Upper lobe of right lung (tissue), 1 donor: ENCODE data around the gene FAM83D. TPM values are rescaled to one million over a fixed set of nuclear protein-coding genes. Genes with fewer than 3 reads are reported as not detected.

Experiments used
- ATAC-seq: fragments of 200-7000 bp; cut with Tn5 transposase; one replicate; pipeline ENCODE4 v1.9.1; 2020; ENCODE audit warnings: mild to moderate bottlenecking, moderate library complexity
- DNase-seq: peaks from one replicate; pipeline ENCODE4 v3.0.0-alpha.2; 2020
- H3K27ac ChIP-seq: fragments of 200-600 bp; one replicate; pipeline ENCODE4 v1.8.0; 2022
- H3K27me3 ChIP-seq: fragments of 200-600 bp; one replicate; pipeline ENCODE4 v1.8.0; 2022; ENCODE audit warnings: mild to moderate bottlenecking
- H3K36me3 ChIP-seq: fragments of 200-600 bp; one replicate; pipeline ENCODE4 v1.8.0; 2022
- H3K4me1 ChIP-seq: fragments of 200-600 bp; one replicate; pipeline ENCODE4 v1.8.0; 2022
- H3K4me3 ChIP-seq: fragments of 200-600 bp; one replicate; pipeline ENCODE4 v1.8.0; 2022; ENCODE audit warnings: mild to moderate bottlenecking
- H3K9me3 ChIP-seq: fragments of 200-600 bp; one replicate; pipeline ENCODE4 v1.8.0; 2022
- intact Hi-C: fragments of 100-400 bp; cut with DNase I; formaldehyde crosslinking; loops from one replicate; pipeline ENCODE4 v1.11.0; 2022
- total RNA-seq: library from RNA; stranded (reverse); fragmentation: NEBNext Ultra II Directional; extraction: Animal tissue kit (Norgen Biotek cat#: 25700); gene quantifications from one replicate; pipeline ENCODE4 v1.2.1, GENCODE V29; 2021
- TF ChIP-seq, protein P1 (sequence below): fragments of 200-600 bp; IDR thresholded peaks from one replicate; pipeline ENCODE4 v1.8.0; 2022; ENCODE audit warnings: antibody characterized with exemption
- donor health status: DM: no; HTN: yes; CAD: no; lungs with severe emphysema.

FAM83D gene
- total RNA-seq, 1 donor from 2014 or later, result 2.0 TPM

DNA sequence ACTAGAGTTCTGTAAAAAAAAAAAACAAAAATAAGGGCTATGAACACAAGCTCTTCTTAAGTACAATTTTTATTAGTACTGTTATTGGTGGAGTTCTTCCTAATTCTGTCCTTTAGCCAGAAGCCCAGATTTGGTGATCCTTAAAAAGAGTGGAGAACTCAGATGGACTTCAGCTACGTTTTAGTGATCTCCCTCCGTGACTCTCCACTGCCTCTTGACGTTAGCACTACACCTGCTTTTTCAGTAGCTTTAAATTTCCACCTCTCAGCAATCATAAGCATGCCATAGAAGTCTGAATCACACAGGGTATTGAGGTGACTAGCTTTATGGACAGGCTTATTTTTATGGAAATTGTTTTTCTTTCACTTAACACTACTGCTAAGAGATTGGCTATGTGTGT lies 53.6 kb downstream of the FAM83D start:
- no peak overlapping the region for H3K27ac ChIP-seq
- no peak for ATAC-seq
- intact Hi-C loops, result no loop called here

GRCh38 chr20:38982291-38982690 lies 56.1 kb downstream of the FAM83D start:
- TF ChIP-seq, protein P1, sequence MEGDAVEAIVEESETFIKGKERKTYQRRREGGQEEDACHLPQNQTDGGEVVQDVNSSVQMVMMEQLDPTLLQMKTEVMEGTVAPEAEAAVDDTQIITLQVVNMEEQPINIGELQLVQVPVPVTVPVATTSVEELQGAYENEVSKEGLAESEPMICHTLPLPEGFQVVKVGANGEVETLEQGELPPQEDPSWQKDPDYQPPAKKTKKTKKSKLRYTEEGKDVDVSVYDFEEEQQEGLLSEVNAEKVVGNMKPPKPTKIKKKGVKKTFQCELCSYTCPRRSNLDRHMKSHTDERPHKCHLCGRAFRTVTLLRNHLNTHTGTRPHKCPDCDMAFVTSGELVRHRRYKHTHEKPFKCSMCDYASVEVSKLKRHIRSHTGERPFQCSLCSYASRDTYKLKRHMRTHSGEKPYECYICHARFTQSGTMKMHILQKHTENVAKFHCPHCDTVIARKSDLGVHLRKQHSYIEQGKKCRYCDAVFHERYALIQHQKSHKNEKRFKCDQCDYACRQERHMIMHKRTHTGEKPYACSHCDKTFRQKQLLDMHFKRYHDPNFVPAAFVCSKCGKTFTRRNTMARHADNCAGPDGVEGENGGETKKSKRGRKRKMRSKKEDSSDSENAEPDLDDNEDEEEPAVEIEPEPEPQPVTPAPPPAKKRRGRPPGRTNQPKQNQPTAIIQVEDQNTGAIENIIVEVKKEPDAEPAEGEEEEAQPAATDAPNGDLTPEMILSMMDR, result no peak
- no peak overlapping the region for H3K27ac ChIP-seq
- intact Hi-C loops, result no loop called here
- DNase-seq (no peak), ATAC-seq (no peak)
- H3K9me3 ChIP-seq, result no peaks in the 10 kb centered on the region
- peaks cover 10% of the 10 kb centered on the region for H3K36me3 ChIP-seq
- no peaks in the 10 kb centered on the region for H3K27me3 ChIP-seq
- peaks cover 15% of the 10 kb centered on the region for H3K4me1 ChIP-seq
- H3K4me3 ChIP-seq, result no peak overlapping the region

More for the DNA sequence above, 53.6 kb downstream of the FAM83D start:
- Histone ChIP-seq H3K27me3 (no peaks in the 10 kb centered on the region), H3K9me3 (no peaks in the 10 kb centered on the region), H3K4me3 (no peak overlapping the region), H3K36me3 (peaks cover 10% of the 10 kb centered on the region), H3K4me1 (no peaks in the 10 kb centered on the region)
- TF ChIP-seq, protein P1, result no peak
- DNase-seq, result no peak

- Histone ChIP-seq H3K4me3 (no peak overlapping the region), H3K4me1 (peaks cover 16% of the 10 kb centered on the region), H3K27me3 (no peaks in the 10 kb centered on the region), H3K36me3 (peaks cover 24% of the 10 kb centered on the region), H3K27ac (peak overlapping the region; percentile 45), H3K9me3 (no peaks in the 10 kb centered on the region)
- intact Hi-C loops, result no loop called here
- TF ChIP-seq, protein P1, result no peak
- no peak for ATAC-seq
- no peak for DNase-seq
Measured at GRCh38 chr20:38985060-38985459, 58.8 kb downstream of the FAM83D start.

DNA sequence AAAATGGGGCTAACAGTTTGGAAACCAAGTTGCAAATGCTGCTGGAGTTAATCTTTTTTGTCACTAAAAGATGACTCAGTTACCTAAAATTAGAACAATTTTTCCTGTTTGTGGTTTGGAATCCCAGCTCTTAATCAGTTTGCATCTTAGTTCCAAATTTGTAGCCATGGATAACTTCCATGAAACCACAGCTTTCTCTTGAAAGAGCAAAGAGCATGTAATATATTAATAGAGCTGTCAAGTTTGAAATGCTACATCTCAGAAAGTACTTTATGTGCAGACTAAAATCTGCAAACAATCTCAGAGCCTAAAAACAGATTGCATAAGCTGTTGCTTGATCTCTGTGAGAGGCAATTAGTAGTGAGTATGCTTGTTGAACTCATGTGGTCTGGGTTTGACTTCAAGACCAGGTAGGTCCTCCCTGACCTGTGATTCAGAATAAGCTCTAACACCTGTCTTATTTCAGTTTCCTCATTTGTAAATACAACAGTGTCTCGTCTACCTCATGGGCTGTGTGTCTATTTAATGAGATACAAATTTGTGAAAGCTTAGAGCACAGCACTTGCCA lies 59.5 kb downstream of the FAM83D start:
- Histone ChIP-seq H3K4me1 (peaks cover 16% of the 10 kb centered on the region), H3K9me3 (no peaks in the 10 kb centered on the region), H3K27ac (peak overlapping the region; percentile 45), H3K27me3 (no peaks in the 10 kb centered on the region), H3K4me3 (no peak overlapping the region), H3K36me3 (peaks cover 24% of the 10 kb centered on the region)
- intact Hi-C loops, result no loop called here
- DNase-seq, result no peak
- TF ChIP-seq, protein P1, result no peak
- peak; percentile 65 for ATAC-seq

GRCh38 chr20:38986663-38987062 lies 60.4 kb downstream of the FAM83D start:
- H3K27ac ChIP-seq, result no peak overlapping the region
- H3K27me3 ChIP-seq, result no peaks in the 10 kb centered on the region
- H3K4me1 ChIP-seq, result peaks cover 16% of the 10 kb centered on the region
- ATAC-seq (no peak), DNase-seq (no peak)
- H3K36me3 ChIP-seq, result peaks cover 24% of the 10 kb centered on the region
- H3K4me3 ChIP-seq, result no peak overlapping the region
- no peaks in the 10 kb centered on the region for H3K9me3 ChIP-seq
- intact Hi-C loops, result no loop called here
- TF ChIP-seq, protein P1, result peak; percentile 13

DNA sequence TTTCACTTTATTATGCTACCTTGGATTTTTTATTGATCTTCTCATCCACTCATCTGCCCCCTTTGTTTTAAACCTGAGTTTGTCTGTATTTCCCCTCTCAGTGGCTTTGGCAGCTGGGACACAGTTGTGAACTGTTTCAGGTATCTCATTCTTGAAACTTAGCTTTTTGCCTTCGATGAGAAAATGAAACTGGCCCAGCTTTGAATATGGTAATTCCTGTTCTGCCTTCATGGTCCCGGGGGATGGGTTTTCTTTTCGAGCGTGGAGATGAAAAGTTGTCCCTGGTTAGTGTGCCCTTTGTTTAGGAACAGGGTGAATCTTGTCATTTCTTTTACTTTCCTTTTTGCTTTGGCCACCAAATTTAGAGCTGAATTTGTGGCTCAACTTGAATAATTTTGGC lies 61.6 kb downstream of the FAM83D start:
- DNase-seq, result no peak
- no peaks in the 10 kb centered on the region for H3K9me3 ChIP-seq
- peaks cover 16% of the 10 kb centered on the region for H3K4me1 ChIP-seq
- intact Hi-C loops, result no loop called here
- H3K36me3 ChIP-seq, result peaks cover 24% of the 10 kb centered on the region
- H3K27me3 ChIP-seq, result no peaks in the 10 kb centered on the region
- ATAC-seq, result no peak
- TF ChIP-seq, protein P1, result no peak
- H3K4me3 ChIP-seq, result no peak overlapping the region
- no peak overlapping the region for H3K27ac ChIP-seq
